Ovary (tissue), 3 donors: ENCODE data around the gene PARD3B.

Experiments used
- CTCF ChIP-seq, 3 donors: fragments of 450-650 bp in 2 of 3; fragments of 200-600 bp in 1 of 3; IDR thresholded peaks; one replicate each; pipeline versions ENCODE4 v1.5.1 to v1.8.0; 2016 to 2022; ENCODE audit warnings: antibody characterized with exemption in 3 of 3, mild to moderate bottlenecking in 1 of 3
- EP300 ChIP-seq: sonication (generic); formaldehyde crosslinking; IDR thresholded peaks from one replicate; pipeline ENCODE4 v1.6.1; 2017; ENCODE audit warnings: antibody characterized with exemption
- POLR2A ChIP-seq: fragments of 450-650 bp; IDR thresholded peaks from one replicate; pipeline ENCODE4 v1.6.1; 2017; ENCODE audit warnings: antibody characterized with exemption, mild to moderate bottlenecking, moderate library complexity
- donor health status: DM: no; HTN: no; CAD: no.

GRCh38 chr2:205366336-205367060 is 821.2 kb downstream of the PARD3B start:
- TF ChIP-seq CTCF (IDR thresholded peaks at IDR 0.05) (no peak), EP300 (no peak), POLR2A (no peak)
